ENCODE measurements around the gene RPS6KA5. TPM values are rescaled to one million over a fixed set of nuclear protein-coding genes. Genes with fewer than 3 reads are reported as not detected.

The RPS6KA5 gene
- total RNA-seq, 1 donor from 2014 or later: 11.3 TPM

- no peak overlapping the region for H3K27ac ChIP-seq
- ATAC-seq (peak in 1 of 2 donors; percentile 21), DNase-seq (no peak)
- intact Hi-C loops (cut with DNase I): no loop called here
- peaks cover 7% of the 10 kb centered on the region for H3K9me3 ChIP-seq
- no peaks in the 10 kb centered on the region for H3K36me3 ChIP-seq
- no peaks in the 10 kb centered on the region for H3K27me3 ChIP-seq (ENCODE audit: low read depth)
- no peaks in the 10 kb centered on the region for H3K4me1 ChIP-seq
- TF ChIP-seq CTCF (IDR thresholded peaks at IDR 0.05): no peak
- H3K4me3 ChIP-seq: no peak overlapping the region
Measured at GRCh38 chr14:90970167-90970600, 90.3 kb downstream of the RPS6KA5 start.

GRCh38 chr14:90969531-90970166 lies 90.8 kb downstream of the RPS6KA5 start:
- peak; percentile 34 to 41 for ATAC-seq

GRCh38 chr14:90968025-90968424 lies 92.4 kb downstream of the RPS6KA5 start:
- Histone ChIP-seq H3K27ac (no peak overlapping the region), H3K4me3 (no peak overlapping the region), H3K9me3 (peaks cover 7% of the 10 kb centered on the region), H3K36me3 (no peaks in the 10 kb centered on the region), H3K4me1 (no peaks in the 10 kb centered on the region), H3K27me3 (ENCODE audit: low read depth) (no peaks in the 10 kb centered on the region)
- intact Hi-C loops (cut with DNase I): no loop called here
- TF ChIP-seq CTCF (IDR thresholded peaks at IDR 0.05): no peak
- no peak for DNase-seq
- ATAC-seq: no peak

More at GRCh38 chr14:90969531-90970166, 90.8 kb downstream of the RPS6KA5 start:
- H3K4me1 ChIP-seq: no peaks in the 10 kb centered on the region
- no peak for TF ChIP-seq CTCF (IDR thresholded peaks at IDR 0.05)
- intact Hi-C loops (cut with DNase I): no loop called here
- peaks cover 7% of the 10 kb centered on the region for H3K9me3 ChIP-seq
- H3K36me3 ChIP-seq: no peaks in the 10 kb centered on the region
- H3K27ac ChIP-seq: no peak overlapping the region
- DNase-seq: no peak
- H3K4me3 ChIP-seq: no peak overlapping the region
- no peaks in the 10 kb centered on the region for H3K27me3 ChIP-seq (ENCODE audit: low read depth)

GRCh38 chr14:90966493-90966892 lies 93.9 kb downstream of the RPS6KA5 start:
- Histone ChIP-seq H3K27ac (no peak overlapping the region), H3K4me1 (no peaks in the 10 kb centered on the region), H3K36me3 (no peaks in the 10 kb centered on the region), H3K27me3 (ENCODE audit: low read depth) (no peaks in the 10 kb centered on the region), H3K4me3 (no peak overlapping the region), H3K9me3 (peaks cover 7% of the 10 kb centered on the region)
- ATAC-seq (no peak), DNase-seq (no peak)
- intact Hi-C loops (cut with DNase I): no loop called here
- no peak for TF ChIP-seq CTCF (IDR thresholded peaks at IDR 0.05)

GRCh38 chr14:90965765-90966164 lies 94.7 kb downstream of the RPS6KA5 start:
- no peak overlapping the region for H3K4me3 ChIP-seq
- no peaks in the 10 kb centered on the region for H3K27me3 ChIP-seq (ENCODE audit: low read depth)
- H3K36me3 ChIP-seq: no peaks in the 10 kb centered on the region
- no peak for TF ChIP-seq CTCF (IDR thresholded peaks at IDR 0.05)
- intact Hi-C loops (cut with DNase I): no loop called here
- ATAC-seq (no peak), DNase-seq (no peak)
- H3K27ac ChIP-seq: no peak overlapping the region
- no peaks in the 10 kb centered on the region for H3K4me1 ChIP-seq
- H3K9me3 ChIP-seq: peaks cover 7% of the 10 kb centered on the region
